Keratinocyte (primary cell): ENCODE data around the gene FOXD3.

Experiments used
- CTCF ChIP-seq, 3 experiments: IDR thresholded peaks in 1 of 3; conservative IDR thresholded peaks in 1 of 3; optimal IDR thresholded peaks in 1 of 3; 2 replicates in 2 of 3; 3 replicates in 1 of 3; pipeline versions ENCODE3 to v1.5.1; 2011; ENCODE audit warnings: low read length in 3 of 3, mild to moderate bottlenecking in 3 of 3, moderate library complexity in 2 of 3, control low read depth in 1 of 3, inconsistent platforms in 1 of 3; ENCODE audit not compliant: insufficient read depth in 2 of 3; ENCODE audit errors: extremely low read depth in 1 of 3
- EZH2 ChIP-seq: IDR thresholded peaks from one replicate; pipeline ENCODE4 v1.6.1; 2012; ENCODE audit warnings: inconsistent platforms, mild to moderate bottlenecking, low read length, moderate library complexity

GRCh38 chr1:63277195-63278192 lies 44.9 kb upstream of the FOXD3 start:
- TF ChIP-seq CTCF (optimal IDR thresholded peaks at IDR 0.05 in 1 of 3, IDR thresholded peaks at IDR 0.05 in 1 of 3, conservative IDR thresholded peaks at IDR 0.05 in 1 of 3; ENCODE audit: extremely low read depth in 1 of 3, insufficient read depth in 2 of 3, low read length in 3 of 3) (no peak), EZH2 (no peak)
